Activated CD4-positive, alpha-beta T cell treated with anti-CD3 and anti-CD28 coated beads for 1 hour (primary cell): Measurements from ENCODE around the gene AASDH.
"Not testable (repeated sequence)": the region's sequence is repeated elsewhere in the genome, so short reads cannot be mapped to it uniquely, and the experiment has no call there.

Experiments
- DNase-seq: peaks from one replicate; pipeline ENCODE4 v3.0.0-alpha.2; 2020

The AASDH gene

DNA sequence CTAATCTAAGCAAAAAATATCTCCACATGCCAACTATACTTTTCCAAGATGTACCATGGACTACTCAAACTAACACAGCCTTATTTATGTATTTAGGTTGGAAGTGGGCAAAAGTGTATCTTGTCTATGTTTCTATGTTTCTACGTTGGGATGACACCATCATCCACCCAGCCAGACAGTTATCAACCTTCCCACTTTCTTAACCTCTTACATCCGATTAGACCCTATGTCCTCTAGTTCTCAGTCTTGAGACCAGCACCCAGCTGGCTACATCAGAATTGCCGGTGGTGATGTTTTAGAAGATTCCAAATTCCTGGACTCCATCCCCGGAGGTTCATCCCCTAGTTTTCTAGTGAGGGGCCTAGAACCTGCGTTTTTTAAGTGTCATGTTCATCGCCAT, 1.0 kb upstream of the AASDH start:
- DNase-seq: no peak

DNA sequence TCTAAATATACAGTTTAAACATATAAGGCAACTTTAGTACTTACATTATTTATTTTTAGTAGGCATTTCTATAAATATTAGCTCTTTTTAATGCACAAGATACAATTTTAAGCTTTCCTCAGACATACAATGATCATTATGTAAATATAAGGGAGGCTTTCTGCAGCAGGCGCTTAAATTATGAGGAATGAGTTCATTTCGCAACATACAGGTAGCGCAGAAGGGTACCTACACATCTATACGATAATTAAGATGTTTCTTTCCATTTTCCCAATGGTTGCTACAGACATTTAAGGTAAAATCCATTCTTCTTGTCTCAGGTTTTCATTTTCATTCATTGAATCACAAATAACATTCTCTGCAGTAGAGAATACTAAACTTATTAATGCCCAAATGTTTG, 1.2 kb downstream of the AASDH start:
- DNase-seq: no peak

DNA sequence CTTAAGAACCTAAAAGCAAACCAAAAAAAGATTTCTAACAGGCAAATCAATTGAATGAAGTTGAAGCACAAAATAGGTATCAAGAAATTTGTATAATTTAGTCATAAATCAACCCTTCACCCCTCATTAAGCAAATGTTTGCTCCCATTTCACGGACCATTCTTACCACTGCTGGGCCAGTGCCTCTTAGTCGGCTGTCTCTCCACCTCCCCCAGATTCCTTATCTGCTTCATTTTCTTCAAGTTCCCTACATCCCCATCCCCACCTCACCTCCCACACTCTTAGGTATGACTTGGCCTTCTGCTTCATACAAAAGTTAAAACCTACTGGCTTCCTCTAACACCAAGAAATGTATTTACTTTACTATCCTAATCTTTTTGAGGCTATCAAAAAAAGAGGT, 11.8 kb downstream of the AASDH start:
- DNase-seq: no peak

DNA sequence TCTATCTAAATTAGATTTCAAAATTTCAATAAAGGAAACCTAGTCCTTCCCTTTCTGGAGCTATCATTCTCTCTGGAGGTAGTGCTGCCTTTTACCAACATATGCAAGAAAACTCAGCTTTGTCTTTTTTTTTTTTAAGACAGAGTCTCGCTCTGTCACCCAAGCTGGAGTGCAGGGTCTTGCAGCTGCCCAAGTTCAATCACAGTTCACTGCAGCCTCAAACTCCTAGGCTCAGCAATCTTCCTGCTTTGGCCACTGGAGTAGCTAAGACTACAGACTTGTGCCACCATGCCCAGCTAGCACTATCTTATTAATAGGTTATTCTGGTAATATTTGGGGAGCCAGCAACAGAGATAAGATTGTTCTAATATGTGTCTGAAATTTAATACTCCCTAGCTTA, 12.3 kb downstream of the AASDH start:
- no peak for DNase-seq

DNA sequence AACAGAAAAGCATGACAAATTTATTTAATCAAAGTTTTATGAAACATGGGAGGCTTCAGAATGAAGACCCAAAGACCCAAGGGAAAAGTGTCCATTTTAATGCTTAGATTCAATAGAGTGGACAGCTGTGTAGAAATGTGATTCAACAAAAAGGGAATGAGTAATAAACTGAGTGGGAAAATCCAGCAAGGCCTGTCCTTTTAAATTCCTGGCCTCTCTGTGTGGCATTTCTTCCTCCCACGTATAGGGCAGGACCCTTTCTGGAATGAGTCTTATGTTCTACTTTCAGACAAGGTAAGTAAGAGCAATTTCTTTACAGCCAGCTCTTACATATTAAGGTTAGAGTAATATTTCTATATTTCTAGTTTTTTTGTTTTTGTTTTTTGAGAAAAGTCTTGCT, 14.5 kb downstream of the AASDH start:
- DNase-seq: no peak

DNA sequence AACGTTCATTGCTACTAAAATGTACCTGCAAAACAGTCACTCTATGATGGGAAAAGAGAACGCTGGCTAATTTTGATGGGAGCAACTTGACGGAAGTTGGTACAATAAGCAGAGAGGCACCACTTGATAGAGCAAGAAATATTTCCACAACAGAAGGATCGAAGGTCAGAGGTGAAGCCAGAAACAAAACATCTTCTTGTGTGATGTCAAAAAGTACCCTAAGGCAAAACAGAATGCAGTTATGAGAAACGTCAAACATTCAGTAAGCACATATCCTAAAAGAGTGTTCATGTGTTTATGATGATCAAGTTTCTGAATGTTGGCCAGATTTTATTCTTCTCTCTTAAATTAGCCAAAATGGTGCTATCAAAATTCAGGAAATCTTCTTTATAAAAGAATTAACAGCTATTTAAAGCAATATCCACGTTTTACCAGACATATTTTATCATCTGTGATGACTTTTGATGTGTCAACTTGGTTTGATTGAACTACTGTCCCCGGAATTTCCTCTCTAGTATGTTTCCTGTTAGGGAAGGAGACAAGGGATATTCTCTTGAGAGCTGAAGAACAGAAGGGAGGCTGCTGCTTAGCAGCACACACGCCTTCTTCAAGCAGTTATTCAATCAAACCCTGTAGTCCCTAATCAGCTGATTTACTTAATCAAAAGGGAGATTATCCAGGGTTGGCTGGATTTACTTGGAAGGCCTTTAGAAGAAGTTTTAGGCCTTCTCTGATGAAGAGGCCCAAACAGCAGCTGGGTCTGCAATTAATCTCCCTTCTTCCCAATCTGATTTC, 15.7 kb downstream of the AASDH start:
- no peak for DNase-seq

DNA sequence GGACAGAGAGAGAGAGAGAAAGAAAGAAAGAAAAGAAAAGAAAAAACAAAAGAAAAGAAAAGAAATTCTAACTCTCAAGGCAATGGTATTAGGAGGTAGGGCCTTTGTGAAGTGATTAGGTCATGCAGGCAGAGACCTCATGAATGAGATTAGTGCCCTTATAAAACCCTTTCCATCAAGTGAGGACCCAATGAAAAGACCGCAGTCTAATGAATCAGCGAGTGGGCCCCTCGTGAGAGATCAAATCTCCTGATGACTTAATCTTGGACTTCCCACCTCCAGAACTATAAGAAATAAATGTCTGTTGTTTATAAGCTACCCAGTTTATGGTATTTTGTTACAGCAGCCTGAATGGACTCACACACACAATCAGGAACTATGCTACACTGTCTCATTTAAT, 16.9 kb downstream of the AASDH start:
- DNase-seq: no peak

DNA sequence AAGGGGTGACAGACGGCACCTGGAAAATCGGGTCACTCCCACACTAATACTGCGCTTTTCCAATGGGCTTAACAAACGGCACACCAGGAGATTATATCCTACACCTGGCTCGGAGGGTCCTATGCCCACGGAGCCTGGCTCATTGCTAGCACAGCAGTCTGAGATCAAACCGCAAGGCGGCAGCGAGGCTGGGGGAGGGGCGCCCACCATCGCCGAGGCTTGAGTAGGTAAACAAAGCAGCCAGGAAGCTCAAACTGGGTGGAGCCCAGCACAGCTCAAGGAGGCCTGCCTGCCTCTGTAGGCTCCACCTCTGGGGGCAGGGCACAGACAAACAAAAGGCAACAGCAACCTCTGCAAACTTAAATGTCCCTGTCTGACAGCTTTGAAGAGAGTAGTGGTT, 24.3 kb downstream of the AASDH start:
- not testable (repeated sequence) for DNase-seq

DNA sequence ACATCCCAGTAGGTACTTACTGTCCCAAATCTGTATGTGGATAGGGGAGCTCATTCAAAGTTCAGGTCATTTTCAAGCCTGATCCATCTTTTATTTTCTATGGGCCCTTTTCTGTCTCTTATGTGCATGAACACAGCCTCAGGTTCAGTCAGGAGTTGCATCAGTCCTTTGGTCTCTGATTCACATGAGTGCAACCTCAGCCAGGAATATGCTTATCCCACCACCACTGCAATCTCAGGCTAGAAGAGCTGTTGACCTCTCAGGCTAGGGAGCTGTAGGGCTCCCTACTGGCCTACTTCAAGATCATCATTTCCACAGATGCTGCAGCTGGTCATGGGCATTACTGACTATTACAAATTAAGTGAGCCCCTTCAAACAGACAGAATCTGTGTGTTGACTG, 27.2 kb downstream of the AASDH start:
- no peak for DNase-seq

DNA sequence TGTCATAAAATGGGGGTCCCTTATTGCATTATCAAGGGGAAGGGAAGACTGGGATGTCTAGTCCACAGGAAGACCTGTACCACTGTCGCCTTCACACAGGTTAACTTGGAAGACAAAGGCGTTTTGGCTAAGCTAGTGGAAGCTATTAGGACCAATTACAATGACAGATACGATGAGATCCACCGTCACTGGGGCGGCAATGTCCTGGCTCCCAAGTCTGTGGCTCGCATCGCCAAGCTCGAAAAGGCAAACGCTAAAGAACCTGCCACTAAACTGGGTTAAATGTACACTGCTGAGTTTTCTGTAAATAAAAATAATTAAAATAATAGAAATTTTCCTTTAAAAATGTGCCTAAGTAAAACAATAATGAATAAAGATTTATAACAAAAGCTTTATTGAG, 30.6 kb downstream of the AASDH start:
- no peak for DNase-seq

DNA sequence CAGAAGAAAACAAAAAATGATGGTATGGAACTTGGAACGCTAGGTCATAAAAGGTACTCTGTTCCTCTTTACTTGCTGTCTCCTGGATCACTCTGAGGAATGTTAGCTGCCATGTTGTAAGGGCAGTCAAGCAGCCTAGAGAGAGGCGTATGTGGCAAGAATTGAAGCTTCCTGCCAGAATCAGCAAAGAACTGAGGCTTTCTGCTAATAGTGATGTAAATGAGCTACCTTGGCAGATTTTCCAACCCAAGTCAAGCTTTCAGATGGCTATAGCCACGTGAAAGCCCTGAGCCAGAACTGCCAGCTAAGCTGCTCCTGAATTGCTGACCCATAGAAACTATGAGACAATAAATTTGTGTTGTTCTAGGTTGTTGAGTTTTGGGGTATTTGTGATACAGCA, 38.7 kb downstream of the AASDH start:
- no peak for DNase-seq

DNA sequence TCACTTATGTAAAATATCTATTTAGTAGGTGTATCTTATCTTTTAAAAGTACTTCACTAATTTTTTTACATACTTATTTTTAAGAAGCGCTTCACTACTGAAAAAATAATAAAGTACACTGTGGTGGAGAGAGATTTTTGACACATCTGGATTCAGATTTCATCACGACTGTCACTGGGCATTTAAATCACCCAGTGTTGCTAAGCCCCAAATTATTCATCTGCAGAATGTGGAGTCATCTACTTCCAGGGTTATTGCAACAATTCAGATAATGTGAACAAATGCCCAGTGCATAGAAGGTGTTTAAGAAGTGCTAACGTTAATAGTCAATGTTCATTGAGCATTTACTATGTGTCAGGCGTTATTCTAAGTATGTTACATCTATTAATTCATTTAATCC, 41.8 kb downstream of the AASDH start:
- no peak for DNase-seq

DNA sequence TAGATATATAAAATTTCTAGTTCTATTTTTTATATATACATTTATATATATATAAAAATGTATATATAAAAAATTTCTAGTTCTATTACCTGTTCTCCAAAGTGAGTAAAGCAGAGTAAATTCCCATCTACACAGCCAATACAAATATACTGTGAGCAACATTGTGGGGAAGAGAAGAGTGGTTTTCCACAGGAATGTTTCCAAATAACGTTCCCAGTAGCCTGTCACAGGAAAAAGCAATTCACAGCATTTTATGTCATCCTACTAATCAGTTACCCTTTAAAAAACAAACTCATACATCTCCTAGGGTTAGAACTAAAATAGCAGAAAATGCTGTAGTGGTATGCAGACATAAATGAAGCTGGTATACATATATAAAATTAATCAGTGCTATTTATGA, 44.5 kb downstream of the AASDH start:
- DNase-seq: no peak

DNA sequence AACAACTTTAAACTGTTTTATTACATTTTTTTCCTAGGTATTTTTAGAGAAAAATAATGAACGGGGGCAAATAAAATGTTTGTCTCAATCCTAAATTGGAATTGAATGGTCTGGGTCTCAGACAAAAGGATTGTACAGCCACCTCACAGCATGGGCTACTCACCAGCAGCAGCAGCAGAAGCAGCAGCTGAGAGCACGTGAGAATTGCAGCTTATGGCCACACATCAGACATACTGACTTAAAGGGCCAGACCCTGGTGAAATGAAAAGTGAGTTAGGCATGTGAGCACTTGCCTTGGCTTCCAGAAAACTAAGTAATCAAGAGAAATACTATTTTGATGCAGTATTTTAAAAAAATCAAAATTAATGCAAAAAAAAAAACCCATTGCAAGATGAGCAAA, 56.6 kb downstream of the AASDH start:
- DNase-seq: no peak

DNA sequence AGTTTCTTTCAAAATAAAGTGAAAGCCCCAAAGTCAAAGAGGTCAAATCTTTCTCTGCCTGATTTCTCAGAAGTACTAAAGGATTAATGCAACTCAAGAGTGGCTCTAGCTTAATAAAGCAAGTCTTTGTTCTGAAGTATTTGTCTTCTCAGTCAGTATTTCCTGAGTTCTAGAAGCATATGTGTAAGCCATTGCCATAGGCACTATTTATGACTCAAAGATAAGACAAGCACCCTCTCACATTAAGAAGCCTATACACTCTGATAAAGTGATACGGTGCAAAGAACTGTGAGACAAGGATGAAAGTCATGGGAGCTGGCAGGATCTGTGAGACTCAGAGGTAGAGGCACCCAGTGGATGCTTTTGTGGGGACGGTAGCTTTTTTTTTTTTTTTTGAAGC, 60.9 kb downstream of the AASDH start:
- no peak for DNase-seq

DNA sequence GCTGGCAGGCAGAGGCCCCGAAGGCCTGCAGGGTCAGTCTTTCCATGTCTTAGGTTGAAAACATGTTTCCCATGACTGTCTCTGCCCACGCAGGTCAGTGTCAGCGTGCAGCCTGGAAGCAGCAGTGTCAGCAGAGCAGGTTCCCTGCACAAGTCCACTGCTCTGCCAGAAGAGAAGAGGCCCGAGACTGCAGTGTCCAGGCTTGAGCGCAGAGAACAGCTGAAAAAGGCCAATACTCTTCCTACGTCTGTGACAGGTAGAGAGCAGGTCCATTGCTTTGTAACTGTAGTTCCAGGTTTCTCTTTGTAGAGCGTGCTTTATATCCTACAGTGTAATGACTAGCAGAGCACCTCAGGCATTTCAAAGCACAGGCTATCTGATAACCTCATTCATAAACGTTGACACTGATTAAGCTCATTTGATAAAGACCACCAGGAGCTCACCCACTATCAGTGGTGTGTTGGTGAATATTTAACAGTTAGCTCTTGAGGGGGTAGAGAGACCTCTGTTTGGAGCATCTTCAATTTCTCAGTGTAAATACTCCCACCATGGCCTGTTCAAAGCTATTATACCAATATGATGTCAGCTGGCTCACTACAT, 63.2 kb downstream of the AASDH start:
- no peak for DNase-seq

DNA sequence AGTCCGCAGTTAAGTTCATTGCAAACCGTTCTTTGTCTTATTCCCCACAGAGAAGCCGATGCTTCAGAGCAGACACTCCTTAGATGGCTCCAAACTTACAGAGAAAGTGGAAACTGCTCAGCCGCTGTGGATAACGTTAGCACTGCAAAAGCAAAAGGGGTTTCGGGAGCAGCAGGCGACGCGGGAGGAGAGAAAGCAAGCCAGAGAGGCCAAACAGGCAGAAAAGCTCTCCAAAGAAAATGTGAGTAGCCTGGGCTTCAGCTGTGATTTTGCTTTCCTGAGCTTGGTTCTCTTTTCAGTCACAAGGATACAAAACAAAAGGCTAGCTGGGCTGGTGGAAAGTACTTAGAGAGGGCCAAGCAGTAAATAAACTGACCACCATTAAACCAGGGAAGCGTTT, 64.0 kb downstream of the AASDH start:
- no peak for DNase-seq

DNA sequence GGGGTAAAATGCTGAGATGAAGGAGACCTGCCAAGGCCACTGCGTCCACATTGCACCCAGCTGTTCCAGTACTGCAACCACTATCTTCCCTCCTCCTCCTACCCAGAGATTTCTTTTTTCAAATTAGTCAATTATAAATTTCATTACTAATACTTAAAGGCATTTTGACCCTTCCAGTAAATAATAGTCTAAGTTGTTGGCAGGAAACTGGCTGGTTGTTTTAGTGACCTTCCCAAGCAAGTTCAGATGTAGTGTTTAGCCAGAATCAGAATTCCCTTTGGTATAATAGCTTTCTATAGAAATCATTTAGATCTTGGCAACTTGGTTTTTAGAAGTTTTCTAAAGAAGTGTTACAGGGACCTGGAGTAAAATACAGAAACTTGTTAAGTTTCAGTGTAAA, 66.0 kb downstream of the AASDH start:
- DNase-seq: no peak

DNA sequence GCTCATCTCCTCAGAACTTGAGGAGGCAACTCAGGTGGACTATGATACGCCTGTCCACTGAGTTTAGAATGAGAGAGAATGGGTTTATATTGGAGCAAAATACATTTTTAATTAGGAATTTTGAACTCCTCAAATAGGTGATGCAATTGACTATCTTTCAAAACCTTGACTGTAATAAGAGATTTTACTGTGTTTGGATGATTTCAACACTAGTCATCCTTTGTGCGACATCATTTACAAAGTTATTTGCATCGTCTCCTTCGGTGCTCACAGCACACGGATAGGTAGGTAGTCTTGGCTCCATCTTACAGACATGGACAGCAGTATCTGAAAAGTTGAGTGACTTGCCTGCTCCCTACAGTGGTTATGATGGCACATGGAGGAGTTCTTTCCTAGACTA, 67.0 kb downstream of the AASDH start:
- no peak for DNase-seq

DNA sequence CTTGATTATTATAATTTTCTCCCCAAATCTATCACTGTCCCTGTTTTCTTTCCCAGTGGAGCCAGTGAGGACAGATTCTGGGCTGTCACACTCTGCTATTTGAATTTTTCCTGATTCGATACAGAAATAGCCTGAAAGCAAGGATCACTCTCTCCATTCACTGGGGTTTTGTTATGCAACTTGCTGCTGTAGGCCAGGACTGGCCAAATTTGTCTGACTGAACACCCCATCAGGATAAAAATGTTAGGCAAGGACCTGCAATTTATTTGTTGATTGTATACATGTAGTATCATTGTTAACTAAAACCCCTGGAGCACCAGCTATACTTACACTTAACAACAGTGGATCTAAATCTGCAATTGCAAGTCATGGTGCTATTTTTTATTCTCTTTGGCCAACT, 68.7 kb downstream of the AASDH start:
- no peak for DNase-seq

DNA sequence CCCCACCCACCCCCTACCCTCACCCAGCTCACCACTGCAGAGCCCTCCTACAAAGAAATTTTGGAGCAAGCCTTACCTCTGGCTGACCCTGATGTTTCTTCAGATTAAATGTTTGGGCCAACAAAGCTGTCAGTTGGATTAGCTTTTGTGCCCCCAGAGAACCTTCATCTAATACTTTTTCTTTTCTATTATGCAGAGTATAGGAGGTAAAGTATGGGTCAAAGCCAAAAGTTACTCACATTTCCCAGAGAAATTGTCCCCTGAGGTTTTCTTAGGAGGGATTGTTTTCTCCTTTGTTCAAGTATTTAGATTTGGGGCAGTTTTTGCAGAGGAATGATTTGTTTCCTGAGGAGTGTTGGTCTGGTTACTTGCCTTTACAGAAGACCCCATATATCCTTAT, 69.5 kb downstream of the AASDH start:
- DNase-seq: no peak

DNA sequence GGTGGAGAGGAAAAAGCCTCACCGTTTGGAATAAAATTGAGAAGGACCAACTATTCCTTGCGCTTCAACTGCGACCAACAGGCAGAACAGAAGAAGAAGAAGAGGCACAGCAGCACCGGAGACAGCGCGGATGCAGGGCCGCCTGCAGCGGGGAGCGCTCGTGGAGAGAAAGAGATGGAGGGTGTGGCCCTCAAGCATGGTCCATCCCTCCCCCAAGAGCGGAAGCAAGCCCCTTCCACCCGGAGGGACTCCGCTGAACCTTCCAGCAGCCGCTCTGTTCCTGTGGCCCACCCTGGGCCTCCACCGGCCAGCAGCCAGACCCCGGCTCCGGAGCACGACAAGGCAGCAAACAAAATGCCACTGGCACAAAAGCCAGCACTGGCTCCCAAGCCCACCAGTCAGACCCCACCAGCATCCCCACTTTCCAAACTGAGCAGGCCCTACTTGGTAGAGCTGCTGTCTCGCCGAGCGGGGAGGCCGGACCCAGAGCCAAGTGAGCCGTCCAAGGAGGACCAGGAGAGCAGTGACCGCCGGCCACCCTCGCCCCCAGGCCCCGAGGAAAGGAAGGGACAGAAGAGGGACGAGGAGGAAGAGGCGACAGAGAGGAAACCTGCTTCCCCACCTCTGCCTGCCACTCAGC, 71.2 kb downstream of the AASDH start:
- no peak for DNase-seq

DNA sequence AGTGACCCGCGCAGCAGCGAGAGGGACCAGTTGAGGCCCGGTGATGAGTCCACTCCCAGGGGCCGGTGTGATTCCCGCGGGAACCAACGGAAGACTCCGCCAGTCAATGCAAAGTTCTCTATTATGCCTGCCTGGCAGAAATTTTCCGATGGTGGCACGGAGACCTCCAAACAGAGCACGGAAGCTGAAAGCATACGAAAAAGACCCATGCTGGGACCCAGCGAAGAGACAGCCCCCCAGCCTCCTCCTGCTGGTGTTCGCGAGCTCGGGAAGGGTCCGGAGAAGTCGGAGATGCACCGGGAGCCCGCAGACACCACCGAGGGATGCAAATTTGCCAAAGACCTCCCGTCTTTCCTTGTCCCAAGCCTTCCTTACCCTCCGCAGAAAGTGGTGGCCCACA, 71.7 kb downstream of the AASDH start:
- no peak for DNase-seq

DNA sequence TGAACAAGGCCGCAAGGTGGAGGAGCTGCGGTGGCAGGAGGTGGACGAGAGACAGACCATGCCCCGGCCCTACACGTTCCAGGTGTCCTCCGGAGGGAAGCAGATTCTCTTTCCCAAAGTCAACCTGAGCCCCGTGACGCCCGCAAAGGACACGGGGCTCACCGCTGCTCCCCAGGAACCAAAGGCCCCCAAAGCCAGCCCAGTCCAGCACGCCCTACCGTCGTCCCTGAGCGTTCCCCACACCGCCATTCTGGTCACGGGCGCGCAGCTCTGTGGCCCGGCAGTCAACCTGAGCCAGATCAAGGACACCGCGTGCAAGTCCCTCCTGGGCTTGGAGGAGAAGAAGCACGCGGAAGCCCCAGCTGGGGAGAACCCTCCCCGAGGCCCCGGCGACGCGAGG, 72.2 kb downstream of the AASDH start:
- DNase-seq: no peak
